SK-N-SH (cell line): Measurements from ENCODE around the gene KRT78. TPM values are rescaled to one million over a fixed set of nuclear protein-coding genes. Genes with fewer than 3 reads are reported as not detected.

ENCODE experiments used
- CTCF ChIA-PET: fragments of 300-600, 350-600 bp; formaldehyde crosslinking; extraction: SDS; loops from one replicate; lab custom pipeline; 2021; lab: Yijun Ruan, JAX
- POLR2A ChIA-PET: fragments of 350-600 bp; sonication (Branson Sonifier 250); formaldehyde crosslinking; extraction: SDS; loops from one replicate; lab custom pipeline; 2020; ENCODE audit warnings: antibody characterized with exemption, inconsistent platforms; lab: Yijun Ruan, JAX
- DNase-seq: peaks from one replicate; pipeline ENCODE4 v3.0.0; 2012
- H2AFZ ChIP-seq: fragments of 200-600 bp; sonication (generic); 2 replicates; pipeline ENCODE4 v1.8.1; 2016; ENCODE audit warnings: antibody characterized with exemption, mild to moderate bottlenecking, low read depth
- H3F3A ChIP-seq: fragments of 200-600 bp; sonication (generic); replicated peaks from 2 replicates; pipeline ENCODE3; 2016; ENCODE audit warnings: antibody characterized with exemption, mild to moderate bottlenecking; ENCODE audit not compliant: insufficient read depth
- H3K27ac ChIP-seq, 2 experiments: fragments of 200-500 bp in 1 of 2; fragments of 200-600 bp in 1 of 2; sonication (Bioruptor generic) in 1 of 2; sonication (generic), shearing (Covaris generic) in 1 of 2; 2 replicates each; pipeline versions ENCODE4 v1.5.1 to v1.6.1; 2014 to 2016; ENCODE audit warnings: low read depth in 2 of 2, inconsistent platforms in 1 of 2, low read length in 1 of 2, mild to moderate bottlenecking in 1 of 2, mixed read lengths in 1 of 2
- H3K27me3 ChIP-seq: fragments of 200-600 bp; sonication (generic), shearing (Covaris generic); 2 replicates; pipeline ENCODE4 v1.6.1; 2016; ENCODE audit warnings: mixed run types; ENCODE audit not compliant: insufficient read depth
- H3K36me3 ChIP-seq, 2 experiments: fragments of 200-500 bp in 1 of 2; fragments of 200-600 bp in 1 of 2; sonication (Bioruptor generic) in 1 of 2; sonication (generic) in 1 of 2; replicated peaks in 1 of 2; 2 replicates each; pipeline versions ENCODE3 to v1.5.1; 2014 to 2016; ENCODE audit warnings: low read length in 1 of 2, mild to moderate bottlenecking in 1 of 2; ENCODE audit not compliant: insufficient read depth in 2 of 2, control insufficient read depth in 1 of 2
- H3K4me1 ChIP-seq, 2 experiments: fragments of 200-500 bp in 1 of 2; fragments of 200-600 bp in 1 of 2; sonication (Bioruptor generic) in 1 of 2; sonication (generic), shearing (Covaris generic) in 1 of 2; 2 replicates each; pipeline versions ENCODE4 v1.5.1 to v1.6.1; 2014 to 2016; ENCODE audit warnings: low read depth in 1 of 2, low read length in 1 of 2, mixed run types in 1 of 2; ENCODE audit not compliant: insufficient read depth in 2 of 2, control insufficient read depth in 1 of 2
- H3K4me2 ChIP-seq: fragments of 200-600 bp; sonication (generic), shearing (Covaris generic); 2 replicates; pipeline ENCODE4 v1.6.1; 2017; ENCODE audit warnings: mixed run types
- H3K4me3 ChIP-seq, 2 experiments: fragments of 200-500 bp in 1 of 2; fragments of 200-600 bp in 1 of 2; sonication (Bioruptor generic) in 1 of 2; sonication (generic), shearing (Covaris generic) in 1 of 2; 2 replicates each; pipeline versions ENCODE4 v1.5.1 to v1.8.1; 2014 to 2016; ENCODE audit warnings: low read depth in 2 of 2, inconsistent platforms in 1 of 2, low read length in 1 of 2, mild to moderate bottlenecking in 1 of 2, mixed read lengths in 1 of 2, moderate library complexity in 1 of 2
- H3K79me2 ChIP-seq: fragments of 200-600 bp; sonication (generic); 2 replicates; pipeline ENCODE4 v1.8.1; 2017; ENCODE audit warnings: mild to moderate bottlenecking; ENCODE audit not compliant: insufficient read depth
- H3K9ac ChIP-seq: fragments of 200-600 bp; sonication (generic); 2 replicates; pipeline ENCODE4 v1.6.1; 2017; ENCODE audit warnings: mixed run types
- H3K9me2 ChIP-seq: fragments of 200-600 bp; sonication (generic); 2 replicates; pipeline ENCODE4 v1.6.1; 2017; ENCODE audit warnings: mixed run types
- H3K9me3 ChIP-seq: fragments of 200-600 bp; sonication (generic); 2 replicates; pipeline ENCODE4 v1.6.1; 2017; ENCODE audit warnings: mixed run types, mild to moderate bottlenecking, moderate library complexity
- H4K20me1 ChIP-seq: fragments of 200-600 bp; sonication (generic); 2 replicates; pipeline ENCODE4 v1.6.1; 2017; ENCODE audit warnings: mild to moderate bottlenecking, mixed run types; ENCODE audit not compliant: insufficient read depth
- CTCF ChIP-seq: fragments of 200-600 bp; sonication (generic); IDR thresholded peaks from 2 replicates; pipeline ENCODE4 v1.6.1; 2017; ENCODE audit warnings: antibody characterized with exemption, mild to moderate bottlenecking, moderate library complexity
- EZH2phosphoT487 ChIP-seq: fragments of 200-600 bp; sonication (generic); IDR thresholded peaks from 2 replicates; pipeline ENCODE4 v1.6.1; 2017; ENCODE audit warnings: low read depth, mixed run types, mild to moderate bottlenecking, antibody characterized with exemption, moderate library complexity, borderline replicate concordance
- GABPA ChIP-seq: IDR thresholded peaks from 2 replicates; pipeline ENCODE4 v1.4.0; 2012; ENCODE audit warnings: low read depth, mild to moderate bottlenecking
- GATA2 ChIP-seq: sonication (generic); formaldehyde crosslinking; IDR thresholded peaks from 2 replicates; pipeline ENCODE4 v1.5.0; 2020; ENCODE audit warnings: mild to moderate bottlenecking, missing genetic modification reagents
- MEF2A ChIP-seq: IDR thresholded peaks from 2 replicates; pipeline ENCODE4 v1.4.0; 2012; ENCODE audit warnings: low read depth, borderline replicate concordance
- NFIC ChIP-seq: IDR thresholded peaks from 2 replicates; pipeline ENCODE4 v1.4.0; 2012; ENCODE audit warnings: borderline replicate concordance
- RXRA ChIP-seq: IDR thresholded peaks from 2 replicates; pipeline ENCODE4 v1.4.0; 2012; ENCODE audit warnings: low read depth, mild to moderate bottlenecking, borderline replicate concordance
- SMC3 ChIP-seq: IDR thresholded peaks from 2 replicates; pipeline ENCODE4 v1.6.1; 2012; ENCODE audit warnings: low read depth, low read length, improper control_type of control experiment
- TEAD4 ChIP-seq: IDR thresholded peaks from 2 replicates; pipeline ENCODE4 v1.4.0; 2012; ENCODE audit warnings: mild to moderate bottlenecking, borderline replicate concordance; ENCODE audit not compliant: insufficient read depth
- USF1 ChIP-seq: IDR thresholded peaks from 2 replicates; pipeline ENCODE4 v1.4.0; 2012; ENCODE audit warnings: low read depth, borderline replicate concordance
- ZBTB33 ChIP-seq: IDR thresholded peaks from 2 replicates; pipeline ENCODE4 v1.4.0; 2012; ENCODE audit warnings: low read depth, borderline replicate concordance
- WGBS: methylation state at CpG from one replicate; pipeline ENCODE4 v1.1.6; 2017; ENCODE audit warnings: low lambda C conversion rate; 5-methylcytosine and 5-hydroxymethylcytosine counted together
- polyA plus RNA-seq, 3 experiments: library from polyadenylated mRNA; depleted of rRNA; stranded (reverse); fragments of >200 nt; gene quantifications; 2 replicates each; pipeline ENCODE4 v1.2.3, GENCODE V29; 2012
- TF ChIP-seq, protein P1 (sequence below): fragments of 150-350 bp; IDR thresholded peaks from 2 replicates; pipeline ENCODE4 v1.6.1; 2017; ENCODE audit warnings: antibody characterized with exemption, low read length, low read depth, borderline replicate concordance

The KRT78 gene
- polyA plus RNA-seq, 1 of the 3 experiments (the other 2 are of a cell fraction) = not detected

- no peak for DNase-seq
- H3K79me2 ChIP-seq = no peaks in the 10 kb centered on the region
- H3K4me3 ChIP-seq = no peak overlapping the region
- CTCF ChIA-PET = interaction anchor here (1.3 kb wide), 1 partner anchor 18 kb away, joined by 6 read pairs; no protein-coding TSS in a partner anchor
- H3K27me3 ChIP-seq = peaks cover 24% of the 10 kb centered on the region; the same call in 1 of the 2 replicates
- 66% methylated on average over 7 of the region's 7 CpGs for WGBS
- TF ChIP-seq MEF2A (no peak), USF1 (no peak), SMC3 (no peak), CTCF (no peak), ZBTB33 (no peak), TEAD4 (no peak), RXRA (no peak), GATA2 (CRISPR knock-in tag) (no peak), NFIC (no peak), GABPA (no peak), EZH2phosphoT487 (no peak)
- TF ChIP-seq, protein P1, sequence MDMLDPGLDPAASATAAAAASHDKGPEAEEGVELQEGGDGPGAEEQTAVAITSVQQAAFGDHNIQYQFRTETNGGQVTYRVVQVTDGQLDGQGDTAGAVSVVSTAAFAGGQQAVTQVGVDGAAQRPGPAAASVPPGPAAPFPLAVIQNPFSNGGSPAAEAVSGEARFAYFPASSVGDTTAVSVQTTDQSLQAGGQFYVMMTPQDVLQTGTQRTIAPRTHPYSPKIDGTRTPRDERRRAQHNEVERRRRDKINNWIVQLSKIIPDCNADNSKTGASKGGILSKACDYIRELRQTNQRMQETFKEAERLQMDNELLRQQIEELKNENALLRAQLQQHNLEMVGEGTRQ = no peak
- no peaks in the 10 kb centered on the region for H3K36me3 ChIP-seq
- peaks cover 3% of the 10 kb centered on the region for H3F3A ChIP-seq
- no peak overlapping the region for H3K27ac ChIP-seq
- POLR2A ChIA-PET = no interaction called here
- no peaks in the 10 kb centered on the region for H3K4me1 ChIP-seq
- H3K9me3 ChIP-seq = no peaks in the 10 kb centered on the region
- H3K9ac ChIP-seq = no peak overlapping the region
- H4K20me1 ChIP-seq = no peaks in the 10 kb centered on the region
- H2AFZ ChIP-seq = no peak overlapping the region
- no peaks in the 10 kb centered on the region for H3K9me2 ChIP-seq
- no peak overlapping the region for H3K4me2 ChIP-seq
Measured at GRCh38 chr12:52861511-52861910, 12.7 kb upstream of the KRT78 start.
